ENCODE measurements around the gene TM4SF4. TPM values are rescaled to one million over a fixed set of nuclear protein-coding genes. Genes with fewer than 3 reads are reported as not detected.

The TM4SF4 gene
- total RNA-seq, 3 donors from 2014 or later: 0.14 to 7.1 TPM; not detected in 1

GRCh38 chr3:149481491-149481890 is 7.0 kb downstream of the TM4SF4 start:
- DNase-seq: no peak
- no peak for ATAC-seq
- Histone ChIP-seq H3K9me3 (no peaks in the 10 kb centered on the region), H3K4me3 (no peak overlapping the region), H3K36me3 (ENCODE audit: low read depth) (no peaks in the 10 kb centered on the region), H3K4me1 (ENCODE audit: low read depth) (no peaks in the 10 kb centered on the region)
- intact Hi-C loops (cut with DNase I, micrococcal nuclease): loop anchor here in 1 of 2 donors (5.0 to 10.0 kb wide), 2 partner anchors 129 to 357 kb away; partner anchors contain the start of gene HPS3
- TF ChIP-seq, protein P1, sequence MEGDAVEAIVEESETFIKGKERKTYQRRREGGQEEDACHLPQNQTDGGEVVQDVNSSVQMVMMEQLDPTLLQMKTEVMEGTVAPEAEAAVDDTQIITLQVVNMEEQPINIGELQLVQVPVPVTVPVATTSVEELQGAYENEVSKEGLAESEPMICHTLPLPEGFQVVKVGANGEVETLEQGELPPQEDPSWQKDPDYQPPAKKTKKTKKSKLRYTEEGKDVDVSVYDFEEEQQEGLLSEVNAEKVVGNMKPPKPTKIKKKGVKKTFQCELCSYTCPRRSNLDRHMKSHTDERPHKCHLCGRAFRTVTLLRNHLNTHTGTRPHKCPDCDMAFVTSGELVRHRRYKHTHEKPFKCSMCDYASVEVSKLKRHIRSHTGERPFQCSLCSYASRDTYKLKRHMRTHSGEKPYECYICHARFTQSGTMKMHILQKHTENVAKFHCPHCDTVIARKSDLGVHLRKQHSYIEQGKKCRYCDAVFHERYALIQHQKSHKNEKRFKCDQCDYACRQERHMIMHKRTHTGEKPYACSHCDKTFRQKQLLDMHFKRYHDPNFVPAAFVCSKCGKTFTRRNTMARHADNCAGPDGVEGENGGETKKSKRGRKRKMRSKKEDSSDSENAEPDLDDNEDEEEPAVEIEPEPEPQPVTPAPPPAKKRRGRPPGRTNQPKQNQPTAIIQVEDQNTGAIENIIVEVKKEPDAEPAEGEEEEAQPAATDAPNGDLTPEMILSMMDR (IDR thresholded peaks at IDR 0.05): no peak

DNA sequence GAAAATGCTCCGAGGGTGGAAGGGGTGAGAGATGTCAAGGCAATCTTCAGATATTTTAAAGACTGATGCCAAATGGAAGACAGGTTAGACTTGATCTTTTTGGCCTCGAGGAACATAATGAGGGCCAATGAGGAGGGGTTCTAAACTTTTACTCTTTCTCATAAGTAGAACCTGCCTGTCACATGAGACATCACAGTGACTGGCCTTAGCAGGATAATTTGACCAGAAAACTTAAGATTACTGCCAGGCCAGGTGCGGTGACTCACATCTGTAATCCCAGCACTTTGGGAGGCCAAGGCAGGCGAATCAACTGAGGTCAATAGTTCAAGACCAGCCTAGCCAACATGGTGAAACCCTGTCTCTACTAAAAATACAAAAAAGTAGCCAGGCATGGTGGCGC is 12.2 kb downstream of the TM4SF4 start:
- intact Hi-C loops (cut with DNase I, micrococcal nuclease): loop anchor here in 1 of 2 donors (10.0 kb wide), 1 partner anchor 362 kb away; the partner anchor contains the start of gene HPS3
- TF ChIP-seq, protein P1 (IDR thresholded peaks at IDR 0.05): no peak
- DNase-seq: no peak
- no peak for ATAC-seq
- H3K4me3 ChIP-seq: no peak overlapping the region
- no peaks in the 10 kb centered on the region for H3K9me3 ChIP-seq
- H3K36me3 ChIP-seq (ENCODE audit: low read depth): no peaks in the 10 kb centered on the region
- no peaks in the 10 kb centered on the region for H3K4me1 ChIP-seq (ENCODE audit: low read depth)

GRCh38 chr3:149487598-149488197 is 13.2 kb downstream of the TM4SF4 start:
- ATAC-seq: no peak
- TF ChIP-seq, protein P1 (IDR thresholded peaks at IDR 0.05): no peak
- intact Hi-C loops (cut with DNase I, micrococcal nuclease): loop anchor here in 1 of 2 donors (10.0 kb wide), 1 partner anchor 363 kb away; the partner anchor contains the start of gene HPS3
- Histone ChIP-seq H3K4me3 (no peak overlapping the region), H3K4me1 (ENCODE audit: low read depth) (no peaks in the 10 kb centered on the region), H3K9me3 (no peaks in the 10 kb centered on the region), H3K36me3 (ENCODE audit: low read depth) (no peaks in the 10 kb centered on the region)
- DNase-seq: peak in 1 of 3 donors; percentile 27

- H3K9me3 ChIP-seq: no peaks in the 10 kb centered on the region
- intact Hi-C loops (cut with DNase I, micrococcal nuclease): loop anchor here in 1 of 2 donors (10.0 kb wide), 1 partner anchor 364 kb away; the partner anchor contains the start of gene HPS3
- H3K4me3 ChIP-seq: no peak overlapping the region
- TF ChIP-seq, protein P1 (IDR thresholded peaks at IDR 0.05): no peak
- H3K4me1 ChIP-seq (ENCODE audit: low read depth): no peaks in the 10 kb centered on the region
- DNase-seq (no peak), ATAC-seq (no peak)
- no peaks in the 10 kb centered on the region for H3K36me3 ChIP-seq (ENCODE audit: low read depth)
These were observed 14.7 kb downstream of the TM4SF4 start for GRCh38 chr3:149489060-149489690.

DNA sequence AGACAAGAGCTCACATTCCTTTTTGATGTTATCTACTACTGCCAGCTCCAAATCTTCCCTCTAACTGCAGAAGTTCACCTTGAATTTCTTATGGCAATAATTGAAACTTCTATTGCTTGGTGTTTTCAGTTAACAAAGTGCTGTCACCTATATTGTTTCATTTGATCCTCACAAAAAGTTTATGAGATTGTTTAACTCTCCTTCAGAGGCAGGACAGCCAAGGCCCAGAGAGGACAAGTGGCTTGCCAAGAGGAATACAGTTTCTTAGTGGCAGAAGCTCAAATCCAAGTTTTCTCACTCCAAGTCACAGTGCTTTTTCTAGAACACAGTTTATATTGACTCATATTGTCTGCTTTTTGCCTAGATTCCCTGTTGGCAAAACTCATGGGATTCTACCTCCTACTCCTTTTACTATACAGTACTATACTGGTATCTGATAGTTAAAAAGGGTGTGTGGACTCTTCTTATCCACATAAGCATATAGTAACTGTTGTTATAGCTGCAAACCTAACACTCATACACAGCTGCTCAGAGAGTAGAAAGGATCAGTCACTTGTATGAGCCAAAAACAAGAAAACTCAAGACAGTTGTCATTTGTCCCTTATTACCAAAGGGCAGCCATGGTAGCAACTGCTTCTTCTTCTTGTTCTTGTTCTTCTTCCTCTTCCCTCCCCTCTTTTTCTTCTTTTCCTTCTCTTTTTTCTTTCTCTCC is 15.9 kb downstream of the TM4SF4 start:
- no peak for ATAC-seq
- TF ChIP-seq, protein P1 (IDR thresholded peaks at IDR 0.05): no peak
- H3K36me3 ChIP-seq (ENCODE audit: low read depth): no peaks in the 10 kb centered on the region
- DNase-seq: no peak
- H3K4me3 ChIP-seq: no peak overlapping the region
- H3K4me1 ChIP-seq (ENCODE audit: low read depth): no peaks in the 10 kb centered on the region
- intact Hi-C loops (cut with DNase I, micrococcal nuclease): no loop called here
- H3K9me3 ChIP-seq: no peaks in the 10 kb centered on the region

Measured in mucosa of descending colon (tissue), 3 donors.